Stimulated activated CD4-positive, alpha-beta T cell treated with anti-CD3 and anti-CD28 coated beads, Interleukin-1b, Interleukin-23, amount 100 ng/mL, for 4 hours (primary cell): ENCODE data around the gene PTPRZ1.

Source experiments
- DNase-seq, 2 donors: peaks; one replicate each; pipeline ENCODE4 v3.0.0-alpha.2; 2020; ENCODE audit warnings: low read depth in 2 of 2

PTPRZ1 gene

GRCh38 chr7:121891731-121892130, 18.8 kb downstream of the PTPRZ1 start:
- no peak for DNase-seq

- no peak for DNase-seq
These were observed 28.1 kb downstream of the PTPRZ1 start for GRCh38 chr7:121901026-121901425.

- DNase-seq, result no peak
These were observed 31.2 kb downstream of the PTPRZ1 start for GRCh38 chr7:121904120-121904519.

- no peak for DNase-seq
These were observed 35.1 kb downstream of the PTPRZ1 start for GRCh38 chr7:121908042-121908441.

- DNase-seq, result no peak
These were observed 36.9 kb downstream of the PTPRZ1 start for GRCh38 chr7:121909716-121910345.

GRCh38 chr7:121913947-121914675, 41.1 kb downstream of the PTPRZ1 start:
- DNase-seq, result no peak

GRCh38 chr7:121914676-121915279, 41.8 kb downstream of the PTPRZ1 start:
- no peak for DNase-seq

GRCh38 chr7:121916211-121916610, 43.2 kb downstream of the PTPRZ1 start:
- no peak for DNase-seq

GRCh38 chr7:121919986-121920385, 47.0 kb downstream of the PTPRZ1 start:
- no peak for DNase-seq

GRCh38 chr7:121924269-121925186, 51.6 kb downstream of the PTPRZ1 start:
- DNase-seq, result no peak

- DNase-seq, result no peak
These were observed 58.4 kb downstream of the PTPRZ1 start for GRCh38 chr7:121931149-121931902.

- DNase-seq, result no peak
These were observed 59.8 kb downstream of the PTPRZ1 start for GRCh38 chr7:121932768-121933167.

- no peak for DNase-seq
These were observed 64.1 kb downstream of the PTPRZ1 start for GRCh38 chr7:121936951-121937623.

GRCh38 chr7:121938429-121938996, 65.6 kb downstream of the PTPRZ1 start:
- DNase-seq, result no peak

- no peak for DNase-seq
These were observed 68.0 kb downstream of the PTPRZ1 start for GRCh38 chr7:121940918-121941317.

- no peak for DNase-seq
These were observed 68.9 kb downstream of the PTPRZ1 start for GRCh38 chr7:121941830-121942229.

GRCh38 chr7:121945066-121945465, 72.1 kb downstream of the PTPRZ1 start:
- DNase-seq, result no peak

GRCh38 chr7:121945480-121946236, 72.7 kb downstream of the PTPRZ1 start:
- DNase-seq, result no peak

- DNase-seq, result no peak
These were observed 80.2 kb downstream of the PTPRZ1 start for GRCh38 chr7:121953164-121953563.

GRCh38 chr7:121953601-121954000, 80.6 kb downstream of the PTPRZ1 start:
- DNase-seq, result no peak
